ENCODE measurements around the gene PSME3. TPM values are rescaled to one million over a fixed set of nuclear protein-coding genes. Genes with fewer than 3 reads are reported as not detected.

Gene PSME3
- total RNA-seq, 2 donors from 2014 or later = 153 to 178 TPM

DNA sequence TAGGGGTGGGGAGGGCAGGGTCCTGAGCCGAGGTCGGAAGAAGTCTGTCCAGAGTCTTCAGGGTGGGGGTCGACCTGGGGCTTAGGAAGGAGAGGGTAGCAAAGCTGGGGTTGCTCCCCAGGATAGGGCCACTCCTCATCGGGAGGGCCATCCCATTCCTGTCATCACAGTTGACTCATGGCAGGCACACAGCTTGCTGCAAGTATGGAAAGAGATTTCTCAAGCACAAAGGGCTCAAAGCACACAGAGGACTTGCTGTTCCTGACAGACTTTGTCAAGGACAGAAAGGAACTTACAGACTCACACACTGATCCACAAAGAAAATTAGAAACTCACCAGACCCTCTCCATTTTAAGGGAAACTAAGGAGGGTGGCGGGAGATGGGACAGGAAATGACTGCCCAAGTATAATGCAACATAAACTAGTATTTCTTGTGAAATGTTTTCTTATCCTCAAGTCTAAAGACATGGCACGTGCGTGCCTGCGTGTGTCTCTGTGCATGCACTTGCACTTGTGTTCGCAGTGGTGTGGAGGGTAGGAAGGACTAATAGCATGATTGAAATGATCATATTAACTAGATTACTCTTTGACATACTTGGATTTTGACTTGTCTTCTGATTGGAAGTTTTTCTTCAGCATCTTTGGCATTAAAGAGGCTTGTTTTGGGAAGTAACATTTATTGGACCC, 13.5 kb downstream of the PSME3 start:
- DNase-seq = no peak
- 90 to 92% methylated on average over 5 to 8 of the region's 9 CpGs for WGBS, 2 experiments (ENCODE audit: insufficient coverage in 1 of 2, insufficient read length in 1 of 2)
- Histone ChIP-seq H3K9ac (ENCODE audit: extremely low read depth, low read length, poor library complexity, severe bottlenecking) (no peak overlapping the region), H3K27ac (ENCODE audit: low read depth, low read length) (no peak overlapping the region), H3K27me3 (ENCODE audit: control insufficient read depth, insufficient read depth, low read length, poor library complexity, severe bottlenecking) (no peaks in the 10 kb centered on the region), H3K36me3 (ENCODE audit: control insufficient read depth, insufficient read depth, low read length) (peaks cover 35% of the 10 kb centered on the region), H3K4me3 (ENCODE audit: low read length) (no peak overlapping the region), H3K4me1 (ENCODE audit: control insufficient read depth, insufficient read depth, low read length) (peaks cover 3% of the 10 kb centered on the region), H3K9me3 (ENCODE audit: control insufficient read depth, low read length) (no peaks in the 10 kb centered on the region)
- Mint-ChIP-seq H3K9me3 (no peaks in the 10 kb centered on the region), H3K4me3 (no peak overlapping the region), H3K36me3 (ENCODE audit: low read depth) (peaks cover 42% of the 10 kb centered on the region), H3K27me3 (ENCODE audit: insufficient read depth) (no peaks in the 10 kb centered on the region), H3K27ac (peak overlapping the region; percentile 35), H3K4me1 (peaks cover 17% of the 10 kb centered on the region)
- no peak for TF ChIP-seq CTCF (conservative IDR thresholded peaks at IDR 0.05)

DNA sequence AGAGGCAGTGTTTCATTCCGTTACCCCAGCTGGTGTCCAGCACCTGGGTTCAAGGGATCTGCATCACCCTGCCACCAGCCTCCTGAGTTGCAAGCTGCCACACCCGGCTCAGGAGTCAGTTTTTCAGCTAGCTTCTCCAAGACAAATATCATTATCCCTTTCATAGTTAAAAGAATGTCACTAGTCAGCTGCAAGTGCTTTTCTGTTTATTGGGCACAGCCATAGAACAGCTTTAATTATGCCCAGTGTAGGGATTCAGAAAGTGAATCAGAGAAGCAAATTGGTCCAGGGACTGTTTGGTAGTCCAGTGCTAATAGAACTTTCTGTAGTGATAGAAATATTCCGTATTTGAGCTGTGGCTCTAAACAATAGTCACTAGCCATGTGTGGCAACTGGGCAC, 14.9 kb downstream of the PSME3 start:
- H3K27ac Mint-ChIP-seq = no peak overlapping the region
- 80 to 90% methylated on average over 1 to 3 of the region's 3 CpGs for WGBS, 2 experiments (ENCODE audit: insufficient coverage in 1 of 2, insufficient read length in 1 of 2)
- DNase-seq = no peak
- H3K9me3 ChIP-seq (ENCODE audit: control insufficient read depth, low read length) = no peaks in the 10 kb centered on the region
- H3K27me3 ChIP-seq (ENCODE audit: control insufficient read depth, insufficient read depth, low read length, poor library complexity, severe bottlenecking) = no peaks in the 10 kb centered on the region
- no peak overlapping the region for H3K9ac ChIP-seq (ENCODE audit: extremely low read depth, low read length, poor library complexity, severe bottlenecking)
- peaks cover 1% of the 10 kb centered on the region for H3K4me1 ChIP-seq (ENCODE audit: control insufficient read depth, insufficient read depth, low read length)
- no peaks in the 10 kb centered on the region for H3K27me3 Mint-ChIP-seq (ENCODE audit: insufficient read depth)
- no peak for TF ChIP-seq CTCF (conservative IDR thresholded peaks at IDR 0.05)
- no peak overlapping the region for H3K27ac ChIP-seq (ENCODE audit: low read depth, low read length)
- H3K4me1 Mint-ChIP-seq = peaks cover 4% of the 10 kb centered on the region
- no peaks in the 10 kb centered on the region for H3K9me3 Mint-ChIP-seq
- peaks cover 26% of the 10 kb centered on the region for H3K36me3 ChIP-seq (ENCODE audit: control insufficient read depth, insufficient read depth, low read length)
- no peak overlapping the region for H3K4me3 Mint-ChIP-seq
- peaks cover 28% of the 10 kb centered on the region for H3K36me3 Mint-ChIP-seq (ENCODE audit: low read depth)
- no peak overlapping the region for H3K4me3 ChIP-seq (ENCODE audit: low read length)

- TF ChIP-seq CTCF (conservative IDR thresholded peaks at IDR 0.05) = no peak
- Histone ChIP-seq H3K27ac (ENCODE audit: low read depth, low read length) (no peak overlapping the region), H3K4me1 (ENCODE audit: control insufficient read depth, insufficient read depth, low read length) (no peaks in the 10 kb centered on the region), H3K36me3 (ENCODE audit: control insufficient read depth, insufficient read depth, low read length) (peaks cover 18% of the 10 kb centered on the region), H3K27me3 (ENCODE audit: control insufficient read depth, insufficient read depth, low read length, poor library complexity, severe bottlenecking) (no peaks in the 10 kb centered on the region), H3K9ac (ENCODE audit: extremely low read depth, low read length, poor library complexity, severe bottlenecking) (no peak overlapping the region), H3K4me3 (ENCODE audit: low read length) (no peak overlapping the region), H3K9me3 (ENCODE audit: control insufficient read depth, low read length) (no peaks in the 10 kb centered on the region)
- Mint-ChIP-seq H3K4me1 (peaks cover 1% of the 10 kb centered on the region), H3K27me3 (ENCODE audit: insufficient read depth) (no peaks in the 10 kb centered on the region), H3K36me3 (ENCODE audit: low read depth) (peaks cover 19% of the 10 kb centered on the region), H3K27ac (no peak overlapping the region), H3K9me3 (no peaks in the 10 kb centered on the region), H3K4me3 (no peak overlapping the region)
- DNase-seq = no peak
- WGBS, 2 experiments (ENCODE audit: insufficient coverage in 1 of 2, insufficient read length in 1 of 2) = 94% methylated on average over 3 to 9 of the region's 9 CpGs
Observed at GRCh38 chr17:42849031-42849430, 15.8 kb downstream of the PSME3 start.
